Bronchial epithelial cell (primary cell): ENCODE measurements around the gene CRADD. TPM values are rescaled to one million over a fixed set of nuclear protein-coding genes. Genes with fewer than 3 reads are reported as not detected.

Source experiments
- DNase-seq: peaks from one replicate; pipeline ENCODE4 v3.0.0-alpha.2; 2010; ENCODE audit warnings: low read depth
- FAIRE-seq: peaks from 2 replicates; lab custom pipeline; 2011; peaks lifted over from hg19 to GRCh38; lab: Jason Lieb, UNC
- H3K27me3 ChIP-seq: 2 replicates; pipeline ENCODE4 v1.5.1; 2011; ENCODE audit warnings: low read length; ENCODE audit not compliant: control insufficient read depth, insufficient read depth
- H3K36me3 ChIP-seq: 2 replicates; pipeline ENCODE4 v1.5.1; 2011; ENCODE audit warnings: low read length; ENCODE audit not compliant: control insufficient read depth, insufficient read depth
- H3K4me3 ChIP-seq: 2 replicates; pipeline ENCODE4 v1.5.1; 2011; ENCODE audit warnings: mild to moderate bottlenecking, low read depth, low read length, control low read depth
- CTCF ChIP-seq: IDR thresholded peaks from 2 replicates; pipeline ENCODE4 v1.5.1; 2011; ENCODE audit warnings: mild to moderate bottlenecking, moderate library complexity, low read length, control low read depth, inconsistent platforms; ENCODE audit not compliant: insufficient read depth, severe bottlenecking
- total RNA-seq: library from RNA; depleted of rRNA; stranded (reverse); fragments of >200 nt; gene quantifications from 2 replicates; pipeline ENCODE4 v1.2.1, GENCODE V29; 2014

The CRADD gene
- total RNA-seq: 11.8 and 15.4 TPM in 2 replicates

- no peak for TF ChIP-seq CTCF
- Histone ChIP-seq H3K36me3 (no peaks in the 10 kb centered on the region), H3K4me3 (peak within 1 kb of the TSS; percentile 60), H3K27me3 (no peaks in the 10 kb centered on the region)
- FAIRE-seq (no peak), DNase-seq (peak; percentile 95)
These were observed at the start of gene CRADD for GRCh38 chr12:93677195-93678064. CRADD (plus strand) TSS chr12:93677375.

- FAIRE-seq (no peak), DNase-seq (no peak)
- TF ChIP-seq CTCF: no peak
- H3K36me3 ChIP-seq: no peaks in the 10 kb centered on the region
- H3K4me3 ChIP-seq: no peak overlapping the region
- no peaks in the 10 kb centered on the region for H3K27me3 ChIP-seq
These were observed 44.8 kb upstream of the CRADD start for GRCh38 chr12:93632383-93632782.

DNA sequence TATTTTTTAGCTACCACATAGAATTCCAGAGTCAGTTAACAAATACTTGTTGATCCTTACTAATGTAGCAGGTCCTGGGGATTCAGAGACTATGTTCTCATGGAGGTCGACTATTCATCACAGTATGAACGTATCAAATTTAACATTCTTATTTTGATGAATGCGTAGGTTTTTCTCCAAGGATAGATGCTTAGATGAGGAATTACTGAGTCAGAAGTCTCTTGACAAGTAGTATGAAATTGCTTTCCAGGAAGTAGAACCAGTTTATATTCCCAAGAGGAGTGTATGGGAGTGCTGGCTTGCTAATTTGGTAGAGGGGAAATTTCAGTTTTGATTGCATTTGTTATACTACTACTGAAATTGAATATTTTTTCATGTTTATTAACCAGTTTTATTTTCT, 42.8 kb upstream of the CRADD start:
- Histone ChIP-seq H3K4me3 (no peak overlapping the region), H3K36me3 (no peaks in the 10 kb centered on the region), H3K27me3 (peaks cover 5% of the 10 kb centered on the region)
- DNase-seq (peak; percentile 61), FAIRE-seq (no peak)
- TF ChIP-seq CTCF: no peak

DNA sequence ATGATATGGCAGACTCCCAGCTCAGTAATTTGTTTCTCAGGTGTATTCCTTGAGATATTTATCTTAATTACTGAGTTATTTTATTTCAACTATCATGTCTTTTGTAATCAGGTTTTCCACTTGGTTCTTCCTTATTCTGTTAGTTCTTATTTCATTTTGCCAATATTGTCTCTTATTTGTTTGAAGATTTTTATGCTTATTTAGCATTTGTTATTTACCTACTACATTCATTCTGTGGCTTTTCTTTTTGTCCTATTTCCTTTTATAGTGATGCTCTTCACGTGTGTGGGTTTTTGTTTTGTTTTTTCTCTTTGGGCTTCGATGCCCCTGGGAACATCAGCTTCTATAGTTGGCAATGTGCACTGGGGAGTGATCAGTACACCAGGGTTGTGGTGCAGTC, 40.5 kb upstream of the CRADD start:
- Histone ChIP-seq H3K4me3 (no peak overlapping the region), H3K36me3 (no peaks in the 10 kb centered on the region), H3K27me3 (peaks cover 5% of the 10 kb centered on the region)
- DNase-seq (no peak), FAIRE-seq (no peak)
- TF ChIP-seq CTCF: no peak

DNA sequence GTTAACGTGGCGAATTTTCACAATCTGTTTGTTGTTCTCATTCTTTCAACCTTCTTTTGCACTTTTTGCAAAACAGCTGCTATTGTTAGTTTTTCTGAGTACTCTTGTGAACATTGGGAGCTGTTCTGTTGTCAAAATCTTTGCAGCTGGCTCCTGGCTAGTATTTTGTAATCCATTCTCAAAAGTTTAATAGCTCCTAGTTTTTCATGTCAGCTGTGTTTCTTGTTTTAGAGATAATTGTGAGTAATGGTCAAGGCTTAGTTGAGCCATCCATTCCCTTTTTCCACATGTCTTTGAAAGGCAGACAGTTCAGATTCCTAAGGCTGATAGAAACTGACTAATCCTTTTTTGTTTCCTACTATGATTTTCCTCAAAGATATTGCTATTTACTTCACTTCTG, 39.1 kb upstream of the CRADD start:
- Histone ChIP-seq H3K4me3 (no peak overlapping the region), H3K36me3 (no peaks in the 10 kb centered on the region), H3K27me3 (peaks cover 5% of the 10 kb centered on the region)
- FAIRE-seq (no peak), DNase-seq (no peak)
- TF ChIP-seq CTCF: no peak
